RWPE2 (cell line): ENCODE measurements around the gene ROBO1.

Experiments used
- ATAC-seq: fragments of 200-7000 bp; cut with Tn5 transposase; 3 replicates; pipeline ENCODE4 v1.9.1; 2021; ENCODE audit warnings: low read depth
- DNase-seq: peaks from one replicate; pipeline ENCODE4 v3.0.0-alpha.2; 2020; ENCODE audit warnings: low spot score
- H3K27ac ChIP-seq: fragments of 450-650 bp; 2 replicates; pipeline ENCODE4 v1.5.1; 2017; ENCODE audit warnings: mild to moderate bottlenecking; ENCODE audit not compliant: poor library complexity, severe bottlenecking
- H3K27me3 ChIP-seq: fragments of 250-450 bp; sonication (Bioruptor Pico); 2 replicates; pipeline ENCODE4 v1.5.1; 2021; ENCODE audit warnings: mild to moderate bottlenecking, moderate library complexity; ENCODE audit not compliant: insufficient read depth, poor library complexity, severe bottlenecking
- H3K36me3 ChIP-seq: fragments of 250-450 bp; sonication (Bioruptor Pico); 2 replicates; pipeline ENCODE4 v1.5.1; 2020; ENCODE audit warnings: low read depth, mild to moderate bottlenecking, moderate library complexity
- H3K4me1 ChIP-seq: fragments of 250-450 bp; sonication (Bioruptor Pico); 2 replicates; pipeline ENCODE4 v1.5.1; 2021; ENCODE audit warnings: mild to moderate bottlenecking, moderate library complexity; ENCODE audit not compliant: insufficient read depth, poor library complexity, severe bottlenecking
- H3K4me3 ChIP-seq: fragments of 250-450 bp; sonication (Bioruptor Pico); 2 replicates; pipeline ENCODE4 v1.5.1; 2021; ENCODE audit warnings: mild to moderate bottlenecking, moderate library complexity; ENCODE audit not compliant: severe bottlenecking
- H3K9me3 ChIP-seq: fragments of 250-450 bp; sonication (Bioruptor Pico); 2 replicates; pipeline ENCODE4 v1.5.1; 2021; ENCODE audit warnings: mild to moderate bottlenecking, moderate library complexity; ENCODE audit not compliant: severe bottlenecking
- CTCF ChIP-seq: fragments of 450-650 bp; IDR thresholded peaks from one replicate; pipeline ENCODE4 v1.5.1; 2017; ENCODE audit warnings: mild to moderate bottlenecking, moderate library complexity; ENCODE audit not compliant: poor library complexity, severe bottlenecking

The ROBO1 gene

GRCh38 chr3:79146024-79146423 is 621.8 kb downstream of the ROBO1 start:
- no peaks in the 10 kb centered on the region for H3K4me1 ChIP-seq
- no peak overlapping the region for H3K4me3 ChIP-seq
- H3K27me3 ChIP-seq = no peaks in the 10 kb centered on the region
- no peak for TF ChIP-seq CTCF
- H3K27ac ChIP-seq = no peak overlapping the region
- H3K9me3 ChIP-seq = no peaks in the 10 kb centered on the region
- no peaks in the 10 kb centered on the region for H3K36me3 ChIP-seq
- ATAC-seq = no peak
- no peak for DNase-seq

DNA sequence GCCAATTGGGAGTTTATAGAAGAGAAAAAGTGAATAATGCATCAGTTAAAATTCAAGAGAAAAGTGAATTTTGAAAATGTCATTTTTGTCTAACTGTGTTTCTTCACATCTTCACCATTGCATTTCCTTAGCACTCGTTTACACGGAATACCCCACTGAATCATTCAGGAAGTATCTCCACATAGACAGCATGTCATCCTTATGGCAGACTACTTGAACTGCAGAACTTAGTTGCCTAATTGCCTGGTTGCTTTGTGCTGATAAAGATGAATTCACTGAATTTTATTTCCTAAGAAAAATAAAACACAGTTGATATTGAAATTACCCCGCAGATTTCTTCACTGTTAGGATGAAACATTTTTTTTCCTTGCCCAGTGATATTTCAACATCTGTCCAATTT is 627.1 kb downstream of the ROBO1 start:
- no peaks in the 10 kb centered on the region for H3K27me3 ChIP-seq
- ATAC-seq (0 out of 3 replicates have a peak, but pooled peaks have one; percentile 52), DNase-seq (no peak)
- H3K36me3 ChIP-seq = no peaks in the 10 kb centered on the region
- no peaks in the 10 kb centered on the region for H3K9me3 ChIP-seq
- no peaks in the 10 kb centered on the region for H3K4me1 ChIP-seq
- no peak overlapping the region for H3K27ac ChIP-seq
- no peak overlapping the region for H3K4me3 ChIP-seq
- no peak for TF ChIP-seq CTCF

DNA sequence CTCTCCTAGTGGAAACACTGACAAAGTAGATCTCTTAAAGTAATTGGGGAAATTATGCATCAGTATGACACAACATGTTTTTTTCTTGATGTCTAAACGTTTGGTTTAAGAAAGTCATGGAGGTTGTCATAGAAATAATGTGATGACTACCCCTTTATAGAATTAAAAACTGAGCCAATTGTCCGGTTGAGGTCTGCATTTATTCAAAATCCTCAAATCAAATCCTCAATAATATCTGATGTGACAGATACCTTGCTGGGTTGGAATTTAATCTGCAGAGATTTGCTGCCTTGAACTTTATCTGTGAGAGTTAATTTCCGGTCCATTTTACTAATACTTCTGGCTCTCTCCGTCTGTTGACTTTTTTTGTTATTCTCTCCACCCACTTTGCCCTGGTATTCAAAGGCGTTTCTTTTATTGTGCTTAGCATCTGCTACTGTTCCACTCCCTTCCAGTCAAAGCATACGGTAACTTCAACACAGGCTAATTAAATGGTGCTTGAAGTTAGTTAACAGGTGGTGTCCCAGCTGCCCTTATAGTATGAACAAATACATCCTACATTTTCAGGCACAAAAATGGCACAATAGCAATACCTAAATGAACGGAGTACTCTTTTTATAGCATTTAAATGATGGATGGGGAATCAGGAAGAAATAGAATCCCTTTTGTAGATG is 628.3 kb downstream of the ROBO1 start:
- Histone ChIP-seq H3K4me3 (no peak overlapping the region), H3K27ac (no peak overlapping the region), H3K4me1 (no peaks in the 10 kb centered on the region), H3K36me3 (no peaks in the 10 kb centered on the region), H3K27me3 (no peaks in the 10 kb centered on the region), H3K9me3 (no peaks in the 10 kb centered on the region)
- no peak for DNase-seq
- TF ChIP-seq CTCF = no peak
- ATAC-seq = no peak

DNA sequence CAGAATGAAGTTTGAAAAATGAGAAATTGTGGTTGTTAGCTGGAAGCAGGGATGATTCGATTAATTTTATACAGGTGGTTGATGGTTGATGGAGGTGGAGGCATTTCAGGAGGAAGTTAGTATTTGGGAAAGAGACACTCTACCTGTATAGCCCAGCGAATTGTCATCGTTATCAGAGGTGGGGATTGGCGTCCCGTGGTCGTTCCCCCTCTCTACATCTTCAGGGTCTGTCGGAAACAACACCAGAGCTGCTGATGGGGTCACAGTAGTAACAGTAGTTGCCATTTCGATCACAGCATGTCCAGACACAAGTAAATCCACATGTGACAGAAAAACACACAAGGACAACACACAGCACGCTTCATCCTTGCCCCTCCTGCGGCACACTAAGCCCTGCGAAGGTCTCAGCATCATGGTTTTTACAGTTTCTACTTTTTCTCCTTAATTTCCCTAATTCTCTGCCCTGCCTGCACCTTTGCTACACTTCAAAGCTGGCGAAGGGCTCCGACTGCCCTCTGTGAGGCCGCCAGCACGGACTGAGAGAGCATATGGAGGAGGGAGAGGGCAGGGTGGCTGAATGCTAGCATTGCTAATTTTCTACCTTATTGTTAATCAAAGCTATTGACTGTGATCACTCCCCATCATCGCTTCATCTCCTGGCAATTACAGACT is 642.3 kb downstream of the ROBO1 start:
- Histone ChIP-seq H3K9me3 (no peaks in the 10 kb centered on the region), H3K4me3 (no peak overlapping the region), H3K27ac (no peak overlapping the region), H3K27me3 (no peaks in the 10 kb centered on the region), H3K4me1 (no peaks in the 10 kb centered on the region), H3K36me3 (no peaks in the 10 kb centered on the region)
- DNase-seq (no peak), ATAC-seq (no peak)
- TF ChIP-seq CTCF = no peak

GRCh38 chr3:79115458-79115857 is 652.3 kb downstream of the ROBO1 start:
- Histone ChIP-seq H3K27me3 (no peaks in the 10 kb centered on the region), H3K4me1 (peaks cover 7% of the 10 kb centered on the region), H3K27ac (no peak overlapping the region), H3K36me3 (no peaks in the 10 kb centered on the region), H3K9me3 (no peaks in the 10 kb centered on the region), H3K4me3 (no peak overlapping the region)
- ATAC-seq (no peak), DNase-seq (no peak)
- no peak for TF ChIP-seq CTCF
